Keratinocyte (primary cell): Measurements from ENCODE around the gene GHRL. TPM values are rescaled to one million over a fixed set of nuclear protein-coding genes. Genes with fewer than 3 reads are reported as not detected.

Source experiments
- DNase-seq: peaks from one replicate; pipeline ENCODE4 v3.0.0-alpha.2; 2011; ENCODE audit warnings: low read depth, missing footprints, low spot score
- FAIRE-seq: peaks from 2 replicates; lab custom pipeline; 2011; peaks lifted over from hg19 to GRCh38; lab: Jason Lieb, UNC
- H2AFZ ChIP-seq: 2 replicates; pipeline ENCODE4 v1.6.0; 2012; ENCODE audit warnings: low read length, control low read depth, inconsistent platforms; ENCODE audit not compliant: control insufficient read depth
- H3K27ac ChIP-seq: 2 replicates; pipeline ENCODE4 v1.5.1; 2011; ENCODE audit warnings: low read length; ENCODE audit not compliant: control insufficient read depth, insufficient read depth
- H3K27me3 ChIP-seq: 3 replicates; pipeline ENCODE4 v1.6.0; 2011; ENCODE audit warnings: low read length; ENCODE audit not compliant: control insufficient read depth, insufficient read depth; ENCODE audit errors: extremely low read depth
- H3K36me3 ChIP-seq, 2 experiments: 2 replicates in 1 of 2; 3 replicates in 1 of 2; pipeline ENCODE4 v1.5.1; 2011; ENCODE audit warnings: low read length in 2 of 2, mild to moderate bottlenecking in 1 of 2; ENCODE audit not compliant: control insufficient read depth in 2 of 2, insufficient read depth in 2 of 2; ENCODE audit errors: extremely low read depth in 1 of 2
- H3K4me1 ChIP-seq: 3 replicates; pipeline ENCODE4 v1.5.1; 2011; ENCODE audit warnings: low read length; ENCODE audit not compliant: control insufficient read depth, insufficient read depth; ENCODE audit errors: extremely low read depth
- H3K4me2 ChIP-seq: 3 replicates; pipeline ENCODE4 v1.6.0; 2011; ENCODE audit warnings: low read depth, low read length; ENCODE audit not compliant: control insufficient read depth, insufficient read depth; ENCODE audit errors: extremely low read depth
- H3K4me3 ChIP-seq, 3 experiments: fragments of 200-600 bp in 1 of 3; sonication (generic) in 1 of 3; 2 replicates in 2 of 3; 3 replicates in 1 of 3; pipeline ENCODE4 v1.5.1; 2011 to 2016; ENCODE audit warnings: low read length in 3 of 3, mild to moderate bottlenecking in 3 of 3, control low read depth in 2 of 3, inconsistent platforms in 1 of 3, low read depth in 1 of 3, mixed read lengths in 1 of 3, mixed run types in 1 of 3, moderate library complexity in 1 of 3; ENCODE audit not compliant: control insufficient read depth in 2 of 3, insufficient read depth in 2 of 3; ENCODE audit errors: extremely low read depth in 1 of 3
- H3K79me2 ChIP-seq: 2 replicates; pipeline ENCODE4 v1.6.0; 2012; ENCODE audit warnings: low read length; ENCODE audit not compliant: control insufficient read depth, insufficient read depth
- H3K9ac ChIP-seq: 3 replicates; pipeline ENCODE4 v1.6.0; 2011; ENCODE audit warnings: low read length; ENCODE audit not compliant: control insufficient read depth, insufficient read depth; ENCODE audit errors: extremely low read depth
- H3K9me1 ChIP-seq: 3 replicates; pipeline ENCODE4 v1.6.0; 2011; ENCODE audit warnings: low read length; ENCODE audit not compliant: control insufficient read depth, insufficient read depth; ENCODE audit errors: extremely low read depth
- H3K9me3 ChIP-seq: 2 replicates; pipeline ENCODE4 v1.5.1; 2012; ENCODE audit warnings: low read depth, low read length; ENCODE audit not compliant: control insufficient read depth
- H4K20me1 ChIP-seq: 3 replicates; pipeline ENCODE4 v1.6.0; 2011; ENCODE audit warnings: low read length; ENCODE audit not compliant: control insufficient read depth, insufficient read depth; ENCODE audit errors: extremely low read depth
- CTCF ChIP-seq, 3 experiments: IDR thresholded peaks in 1 of 3; conservative IDR thresholded peaks in 1 of 3; optimal IDR thresholded peaks in 1 of 3; 2 replicates in 2 of 3; 3 replicates in 1 of 3; pipeline versions ENCODE3 to v1.5.1; 2011; ENCODE audit warnings: low read length in 3 of 3, mild to moderate bottlenecking in 3 of 3, moderate library complexity in 2 of 3, control low read depth in 1 of 3, inconsistent platforms in 1 of 3; ENCODE audit not compliant: insufficient read depth in 2 of 3; ENCODE audit errors: extremely low read depth in 1 of 3
- EZH2 ChIP-seq: IDR thresholded peaks from one replicate; pipeline ENCODE4 v1.6.1; 2012; ENCODE audit warnings: inconsistent platforms, mild to moderate bottlenecking, low read length, moderate library complexity
- dilution Hi-C: fragments of 300-500 bp; cut with MboI; formaldehyde crosslinking; loops from one replicate; pipeline ENCODE4 v1.7.0; 2020; ENCODE audit warnings: low sequenced_read_pairs; ENCODE audit not compliant: extremely low pct_ligation_motif_present
- polyA plus RNA-seq, 5 experiments: library from polyadenylated mRNA; depleted of rRNA in 3 of 5; stranded (reverse) in 3 of 5; stranded (forward) in 1 of 5; unstranded in 1 of 5; fragments of >200 nt; gene quantifications; 1 replicate in 1 of 5; 2 replicates in 3 of 5; 3 replicates in 1 of 5; pipeline versions ENCODE4 v1.2.1 to v1.2.3, GENCODE V29; 2011 to 2012; ENCODE audit warnings: missing spikeins in 2 of 5, low read depth in 1 of 5, low replicate concordance in 1 of 5

Gene GHRL
- polyA plus RNA-seq, 1 donor (not counting 4 experiments of a cell fraction or from before 2014, with no cell fraction given) = not detected

GRCh38 chr3:10335190-10335738 is 42.5 kb upstream of the GHRL start:
- Histone ChIP-seq H4K20me1 (peaks cover under 1% of the 10 kb centered on the region), H3K27ac (no peak overlapping the region), H3K79me2 (no peaks in the 10 kb centered on the region), H3K27me3 (peaks cover 32% of the 10 kb centered on the region), H3K9ac (no peak overlapping the region), H3K4me1 (no peaks in the 10 kb centered on the region), H3K4me2 (no peak overlapping the region), H3K9me1 (no peaks in the 10 kb centered on the region), H3K4me3 (no peak overlapping the region), H2AFZ (no peak overlapping the region), H3K36me3 (no peaks in the 10 kb centered on the region), H3K9me3 (no peaks in the 10 kb centered on the region)
- TF ChIP-seq EZH2 (no peak), CTCF (optimal IDR thresholded peaks at IDR 0.05 in 1 of 3, IDR thresholded peaks at IDR 0.05 in 1 of 3, conservative IDR thresholded peaks at IDR 0.05 in 1 of 3; ENCODE audit: extremely low read depth in 1 of 3, insufficient read depth in 2 of 3, low read length in 3 of 3) (no peak)
- FAIRE-seq (no peak), DNase-seq (no peak)
- dilution Hi-C loops = no loop called here

GRCh38 chr3:10334459-10334858 is 41.7 kb upstream of the GHRL start:
- no peak overlapping the region for H3K4me3 ChIP-seq
- H3K27me3 ChIP-seq = peaks cover 40% of the 10 kb centered on the region
- no peak overlapping the region for H3K27ac ChIP-seq
- no peaks in the 10 kb centered on the region for H3K4me1 ChIP-seq
- no peaks in the 10 kb centered on the region for H3K9me3 ChIP-seq
- DNase-seq (no peak), FAIRE-seq (no peak)
- TF ChIP-seq CTCF (optimal IDR thresholded peaks at IDR 0.05 in 1 of 3, IDR thresholded peaks at IDR 0.05 in 1 of 3, conservative IDR thresholded peaks at IDR 0.05 in 1 of 3; ENCODE audit: extremely low read depth in 1 of 3, insufficient read depth in 2 of 3, low read length in 3 of 3) (peak; percentile 19 to 39 (median 20)), EZH2 (no peak)
- H3K9ac ChIP-seq = no peak overlapping the region
- no peaks in the 10 kb centered on the region for H3K9me1 ChIP-seq
- no peak overlapping the region for H3K4me2 ChIP-seq
- H2AFZ ChIP-seq = no peak overlapping the region
- H4K20me1 ChIP-seq = peaks cover 2% of the 10 kb centered on the region
- H3K36me3 ChIP-seq = no peaks in the 10 kb centered on the region
- H3K79me2 ChIP-seq = no peaks in the 10 kb centered on the region
- dilution Hi-C loops = no loop called here
